ENCODE measurements around the gene ESAM. TPM values are rescaled to one million over a fixed set of nuclear protein-coding genes. Genes with fewer than 3 reads are reported as not detected.

ESAM gene
- total and polyA plus RNA-seq, 10 of the 15 experiments (the other 5 are each of a cell fraction or from before 2014, with no cell fraction given): 2.7 to 43.6 (median 19.5) TPM

GRCh38 chr11:124729571-124729970 is 32.5 kb downstream of the ESAM start:
- FAIRE-seq: no peak
- Histone ChIP-seq H3K79me2 (ENCODE audit: control insufficient read depth, insufficient read depth, low read length) (no peaks in the 10 kb centered on the region), H3K4me1 (ENCODE audit: control insufficient read depth, insufficient read depth, low read length) (peaks cover 7% of the 10 kb centered on the region), H3K4me3 (no peak overlapping the region), H4K20me1 (ENCODE audit: control insufficient read depth, insufficient read depth) (no peaks in the 10 kb centered on the region), H3K4me2 (ENCODE audit: control insufficient read depth, insufficient read depth) (no peak overlapping the region), H2AFZ (ENCODE audit: control insufficient read depth, low read depth, low read length) (no peak overlapping the region), H3K27me3 (replicated peaks in 1 of 2; ENCODE audit: control insufficient read depth in 2 of 2, insufficient read depth in 2 of 2, low read length in 1 of 2) (no peaks in the 10 kb centered on the region; a peak in 1 of 4 replicates), H3K36me3 (ENCODE audit: control insufficient read depth in 2 of 2, insufficient read depth in 2 of 2, low read length in 1 of 2) (no peaks in the 10 kb centered on the region), H3K9ac (ENCODE audit: control insufficient read depth, insufficient read depth, low read length) (no peak overlapping the region), H3K27ac (ENCODE audit: control insufficient read depth, insufficient read depth) (no peak overlapping the region), H3K9me3 (replicated peaks; ENCODE audit: control insufficient read depth, insufficient read depth, low read length) (no peaks in the 10 kb centered on the region)
- RAD21 ChIA-PET (ENCODE audit: unreplicated experiment): no interaction called here
- BruUV-seq (replicated peaks): no TSS peak
- CTCF ChIA-PET: interaction anchor here (0.6 to 3.3 kb wide), 2 partner anchors 16 to 64 kb away, joined by 4 to 13 read pairs; no protein-coding TSS in a partner anchor
- WGBS (ENCODE audit: insufficient coverage, insufficient replicate concordance, low lambda C conversion rate, missing lambda C conversion rate): 41% methylated on average over 4 of the region's 4 CpGs
- intact Hi-C loops (cut with micrococcal nuclease; ENCODE audit: unreplicated experiment): no loop called here
- ATAC-seq: no peak
- SMC1A ChIA-PET (ENCODE audit: uncharacterized antibody, unreplicated experiment): no interaction called here
- in situ Hi-C loops (cut with MboI): no loop called here
- POLR2A ChIA-PET: no interaction called here
- DNase-seq (ENCODE audit: low read depth, low spot score): no peak
- TF ChIP-seq PML (IDR thresholded peaks at IDR 0.05; ENCODE audit: low read length) (no peak), ZSCAN29 (IDR thresholded peaks at IDR 0.05) (no peak), RFX5 (IDR thresholded peaks at IDR 0.05; ENCODE audit: low read depth, low read length) (no peak), USF2 (IDR thresholded peaks at IDR 0.05; ENCODE audit: borderline replicate concordance, low read depth, low read length) (no peak), FOXK2 (IDR thresholded peaks at IDR 0.05) (no peak), STAT1 (conservative IDR thresholded peaks at IDR 0.05) (no peak), JUND (IDR thresholded peaks at IDR 0.05; ENCODE audit: low read depth, low read length) (no peak), MXI1 (IDR thresholded peaks at IDR 0.05; ENCODE audit: low read depth, low read length) (no peak), CUX1 (IDR thresholded peaks at IDR 0.05; ENCODE audit: insufficient replicate concordance, low read depth, low read length) (no peak), CREM (IDR thresholded peaks at IDR 0.05; ENCODE audit: low read depth) (no peak), PAX5 (IDR thresholded peaks at IDR 0.05; ENCODE audit: borderline replicate concordance, low read depth, low read length) (no peak), CHD1 (IDR thresholded peaks at IDR 0.05; ENCODE audit: low read depth, low read length) (no peak)
- TF ChIP-seq, protein P1, sequence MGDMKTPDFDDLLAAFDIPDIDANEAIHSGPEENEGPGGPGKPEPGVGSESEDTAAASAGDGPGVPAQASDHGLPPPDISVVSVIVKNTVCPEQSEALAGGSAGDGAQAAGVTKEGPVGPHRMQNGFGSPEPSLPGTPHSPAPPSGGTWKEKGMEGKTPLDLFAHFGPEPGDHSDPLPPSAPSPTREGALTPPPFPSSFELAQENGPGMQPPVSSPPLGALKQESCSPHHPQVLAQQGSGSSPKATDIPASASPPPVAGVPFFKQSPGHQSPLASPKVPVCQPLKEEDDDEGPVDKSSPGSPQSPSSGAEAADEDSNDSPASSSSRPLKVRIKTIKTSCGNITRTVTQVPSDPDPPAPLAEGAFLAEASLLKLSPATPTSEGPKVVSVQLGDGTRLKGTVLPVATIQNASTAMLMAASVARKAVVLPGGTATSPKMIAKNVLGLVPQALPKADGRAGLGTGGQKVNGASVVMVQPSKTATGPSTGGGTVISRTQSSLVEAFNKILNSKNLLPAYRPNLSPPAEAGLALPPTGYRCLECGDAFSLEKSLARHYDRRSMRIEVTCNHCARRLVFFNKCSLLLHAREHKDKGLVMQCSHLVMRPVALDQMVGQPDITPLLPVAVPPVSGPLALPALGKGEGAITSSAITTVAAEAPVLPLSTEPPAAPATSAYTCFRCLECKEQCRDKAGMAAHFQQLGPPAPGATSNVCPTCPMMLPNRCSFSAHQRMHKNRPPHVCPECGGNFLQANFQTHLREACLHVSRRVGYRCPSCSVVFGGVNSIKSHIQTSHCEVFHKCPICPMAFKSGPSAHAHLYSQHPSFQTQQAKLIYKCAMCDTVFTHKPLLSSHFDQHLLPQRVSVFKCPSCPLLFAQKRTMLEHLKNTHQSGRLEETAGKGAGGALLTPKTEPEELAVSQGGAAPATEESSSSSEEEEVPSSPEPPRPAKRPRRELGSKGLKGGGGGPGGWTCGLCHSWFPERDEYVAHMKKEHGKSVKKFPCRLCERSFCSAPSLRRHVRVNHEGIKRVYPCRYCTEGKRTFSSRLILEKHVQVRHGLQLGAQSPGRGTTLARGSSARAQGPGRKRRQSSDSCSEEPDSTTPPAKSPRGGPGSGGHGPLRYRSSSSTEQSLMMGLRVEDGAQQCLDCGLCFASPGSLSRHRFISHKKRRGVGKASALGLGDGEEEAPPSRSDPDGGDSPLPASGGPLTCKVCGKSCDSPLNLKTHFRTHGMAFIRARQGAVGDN (IDR thresholded peaks at IDR 0.05): no peak

Measured in GM12878 (cell line).